Neural cell (in vitro differentiated cells): ENCODE data around the gene HUS1B.

Experiments
- CTCF ChIP-seq: fragments of 450-650 bp; IDR thresholded peaks from 2 replicates; pipeline ENCODE4 v1.5.1; 2014; ENCODE audit warnings: antibody characterized with exemption, mild to moderate bottlenecking, moderate library complexity; ENCODE audit not compliant: poor library complexity, severe bottlenecking
- EP300 ChIP-seq: fragments of 450-650 bp; conservative IDR thresholded peaks from 2 replicates; pipeline ENCODE4 v1.6.1; 2014; ENCODE audit warnings: antibody characterized with exemption, mild to moderate bottlenecking, moderate library complexity; ENCODE audit not compliant: poor library complexity, severe bottlenecking
- MXI1 ChIP-seq: fragments of 450-650 bp; conservative IDR thresholded peaks from 2 replicates; pipeline ENCODE4 v1.6.1; 2014; ENCODE audit warnings: antibody characterized with exemption, mild to moderate bottlenecking; ENCODE audit not compliant: poor library complexity, severe bottlenecking
- POLR2AphosphoS5 ChIP-seq: IDR thresholded peaks from 2 replicates; pipeline ENCODE4 v1.6.1; 2012
- REST ChIP-seq: IDR thresholded peaks from 2 replicates; pipeline ENCODE4 v1.6.1; 2012; ENCODE audit warnings: borderline replicate concordance
- SMC3 ChIP-seq: fragments of 450-650 bp; conservative IDR thresholded peaks from 2 replicates; pipeline ENCODE4 v1.6.1; 2014; ENCODE audit warnings: antibody characterized with exemption, mild to moderate bottlenecking, moderate library complexity; ENCODE audit not compliant: poor library complexity
- TAF1 ChIP-seq: IDR thresholded peaks from 2 replicates; pipeline ENCODE4 v1.6.1; 2012; ENCODE audit warnings: low read depth

GRCh38 chr6:610882-611281 lies 46.0 kb downstream of the HUS1B start:
- TF ChIP-seq CTCF (no peak), SMC3 (no peak), POLR2AphosphoS5 (no peak), TAF1 (no peak), EP300 (no peak), REST (no peak), MXI1 (no peak)
